Dendritic cell treated with granulocyte-macrophage colony-stimulating factor and Interleukin-4, amounts not matched to agents 40 ng/mL and 50 ng/mL, for 4 days (primary cell): ENCODE measurements around the gene RXRA.

Experiments used
- H3K27ac Mint-ChIP-seq: one replicate; pipeline ENCODE4 v1.8.0; 2022; ENCODE audit warnings: mild to moderate bottlenecking, mixed read lengths
- H3K27me3 Mint-ChIP-seq: one replicate; pipeline ENCODE4 v1.8.0; 2022; ENCODE audit warnings: mild to moderate bottlenecking, mixed read lengths
- H3K36me3 Mint-ChIP-seq: one replicate; pipeline ENCODE4 v1.8.0; 2022; ENCODE audit warnings: low read depth, mixed read lengths
- H3K4me1 Mint-ChIP-seq: one replicate; pipeline ENCODE4 v1.8.0; 2022; ENCODE audit warnings: low read depth, mixed read lengths
- H3K4me3 Mint-ChIP-seq: one replicate; pipeline ENCODE4 v1.8.0; 2022; ENCODE audit warnings: mild to moderate bottlenecking, moderate library complexity, mixed read lengths
- H3K9me3 Mint-ChIP-seq: one replicate; pipeline ENCODE4 v1.8.0; 2022; ENCODE audit warnings: mixed read lengths
- intact Hi-C: fragments of 100-400 bp; cut with micrococcal nuclease; formaldehyde crosslinking; loops from one replicate; pipeline ENCODE4 v1.15.0; 2022

Gene RXRA

DNA sequence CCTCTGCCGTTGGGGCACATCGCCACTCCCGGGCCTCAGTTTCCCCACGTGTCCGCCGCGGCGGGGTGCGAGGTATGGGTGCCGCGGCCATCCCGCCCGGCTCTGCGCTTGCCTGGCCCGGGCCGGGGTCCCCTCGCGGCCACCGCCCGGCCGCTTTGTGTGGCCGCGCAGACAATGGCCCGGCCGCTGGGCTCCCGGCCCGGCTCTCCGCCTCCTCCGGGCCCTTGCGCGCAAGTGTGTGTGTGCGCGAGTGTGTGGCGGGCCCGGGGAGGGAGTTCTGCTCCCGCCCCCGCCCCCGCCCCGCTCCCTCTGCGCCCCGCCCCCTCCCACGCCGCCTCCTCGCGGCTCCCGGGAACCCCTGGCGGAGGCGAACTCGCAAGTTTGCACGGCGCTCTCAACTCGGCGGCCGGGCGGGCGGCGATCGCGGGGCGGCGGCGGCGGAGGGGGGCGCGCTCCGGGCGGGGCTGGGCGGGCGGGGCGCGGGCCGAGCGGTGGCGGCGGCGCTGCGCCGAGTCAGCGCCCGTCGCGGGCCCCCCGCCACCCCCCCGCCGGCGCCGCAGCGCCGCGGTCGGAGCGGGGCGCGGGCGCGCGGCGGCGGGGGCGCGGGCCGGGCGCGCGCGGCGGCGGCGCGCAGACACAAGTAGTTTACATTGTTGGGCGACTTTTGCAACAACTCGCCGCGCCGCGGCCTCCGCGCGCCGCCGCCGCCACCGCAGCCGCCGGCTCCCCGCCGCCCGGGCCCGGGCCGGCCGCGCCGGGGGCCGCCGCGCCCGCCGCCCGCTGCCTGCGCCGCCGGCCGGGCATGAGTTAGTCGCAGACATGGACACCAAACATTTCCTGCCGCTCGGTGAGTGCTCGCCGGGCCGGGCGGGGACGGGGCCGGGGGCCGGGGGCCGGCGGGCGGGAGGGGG, at the start of gene RXRA:
TSS of gene RXRA (plus strand) at position 643 of the 911 bp plus-strand sequence. CDS start at position 820, 177 bp downstream.
- Mint-ChIP-seq H3K4me3 (peak within 1 kb of the TSS; percentile 89), H3K27ac (peak within 1 kb of the TSS; percentile 77), H3K4me1 (peaks cover 17% of the 10 kb centered on the region), H3K9me3 (no peaks in the 10 kb centered on the region), H3K36me3 (peaks cover 30% of the 10 kb centered on the region), H3K27me3 (peaks cover 21% of the 10 kb centered on the region)
- intact Hi-C loops, result loop anchor here (2.0 to 5.0 kb wide), 3 partner anchors 15 to 159 kb away; no protein-coding TSS in a partner anchor

DNA sequence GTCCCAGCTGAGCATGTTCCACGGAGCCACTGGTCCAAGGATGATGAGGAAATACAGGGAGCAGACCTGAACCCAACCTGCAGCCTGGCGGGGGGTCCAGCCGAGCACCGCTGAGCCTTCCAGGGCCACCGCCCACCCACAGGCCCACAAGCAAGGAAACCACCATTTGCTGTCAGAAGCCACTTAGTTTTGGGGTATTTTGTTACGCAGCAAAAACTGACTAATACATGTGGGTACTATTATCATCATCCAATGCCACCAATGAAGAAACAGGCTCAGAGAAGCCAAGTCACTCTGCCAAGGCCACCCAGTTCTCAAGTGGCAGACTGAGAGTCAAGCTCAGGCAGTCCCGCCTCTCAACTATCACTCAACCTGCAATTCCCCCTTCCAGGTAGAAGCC, 48.0 kb upstream of the RXRA start:
- Mint-ChIP-seq H3K27me3 (peaks cover 36% of the 10 kb centered on the region), H3K4me3 (no peak overlapping the region)

GRCh38 chr9:134278974-134279640, 47.1 kb upstream of the RXRA start:
- no peaks in the 10 kb centered on the region for H3K36me3 Mint-ChIP-seq
- intact Hi-C loops, result no loop called here
- no peaks in the 10 kb centered on the region for H3K9me3 Mint-ChIP-seq
- H3K27ac Mint-ChIP-seq, result no peak overlapping the region
- H3K4me3 Mint-ChIP-seq, result no peak overlapping the region
- H3K27me3 Mint-ChIP-seq, result peaks cover 39% of the 10 kb centered on the region
- H3K4me1 Mint-ChIP-seq, result peaks cover 17% of the 10 kb centered on the region

More for the DNA sequence above, 48.0 kb upstream of the RXRA start:
- intact Hi-C loops, result no loop called here
- Mint-ChIP-seq H3K4me1 (peaks cover 17% of the 10 kb centered on the region), H3K27ac (no peak overlapping the region), H3K9me3 (no peaks in the 10 kb centered on the region), H3K36me3 (no peaks in the 10 kb centered on the region)

- intact Hi-C loops, result no loop called here
- Mint-ChIP-seq H3K9me3 (no peaks in the 10 kb centered on the region), H3K27ac (no peak overlapping the region), H3K4me1 (peaks cover 18% of the 10 kb centered on the region), H3K4me3 (no peak overlapping the region), H3K36me3 (no peaks in the 10 kb centered on the region), H3K27me3 (peaks cover 53% of the 10 kb centered on the region)
These were observed 44.1 kb upstream of the RXRA start for GRCh38 chr9:134282138-134282650.

GRCh38 chr9:134283111-134283515, 43.1 kb upstream of the RXRA start:
- H3K27me3 Mint-ChIP-seq, result peaks cover 61% of the 10 kb centered on the region
- H3K4me1 Mint-ChIP-seq, result peaks cover 11% of the 10 kb centered on the region
- no peaks in the 10 kb centered on the region for H3K9me3 Mint-ChIP-seq
- no peak overlapping the region for H3K27ac Mint-ChIP-seq
- H3K36me3 Mint-ChIP-seq, result no peaks in the 10 kb centered on the region
- H3K4me3 Mint-ChIP-seq, result no peak overlapping the region
- intact Hi-C loops, result no loop called here

- no peak overlapping the region for H3K4me3 Mint-ChIP-seq
- peaks cover 67% of the 10 kb centered on the region for H3K27me3 Mint-ChIP-seq
- H3K27ac Mint-ChIP-seq, result no peak overlapping the region
- intact Hi-C loops, result no loop called here
- H3K36me3 Mint-ChIP-seq, result no peaks in the 10 kb centered on the region
- no peaks in the 10 kb centered on the region for H3K9me3 Mint-ChIP-seq
- H3K4me1 Mint-ChIP-seq, result peaks cover 11% of the 10 kb centered on the region
These were observed 42.5 kb upstream of the RXRA start for GRCh38 chr9:134283692-134284265.

- Mint-ChIP-seq H3K4me3 (no peak overlapping the region), H3K36me3 (no peaks in the 10 kb centered on the region), H3K27ac (no peak overlapping the region), H3K27me3 (peaks cover 71% of the 10 kb centered on the region), H3K9me3 (no peaks in the 10 kb centered on the region), H3K4me1 (peaks cover 11% of the 10 kb centered on the region)
- intact Hi-C loops, result no loop called here
These were observed 42.0 kb upstream of the RXRA start for GRCh38 chr9:134284273-134284672.

GRCh38 chr9:134284741-134285140, 41.5 kb upstream of the RXRA start:
- Mint-ChIP-seq H3K4me3 (no peak overlapping the region), H3K4me1 (peaks cover 11% of the 10 kb centered on the region), H3K9me3 (no peaks in the 10 kb centered on the region), H3K36me3 (no peaks in the 10 kb centered on the region), H3K27me3 (peaks cover 75% of the 10 kb centered on the region), H3K27ac (no peak overlapping the region)
- intact Hi-C loops, result no loop called here

DNA sequence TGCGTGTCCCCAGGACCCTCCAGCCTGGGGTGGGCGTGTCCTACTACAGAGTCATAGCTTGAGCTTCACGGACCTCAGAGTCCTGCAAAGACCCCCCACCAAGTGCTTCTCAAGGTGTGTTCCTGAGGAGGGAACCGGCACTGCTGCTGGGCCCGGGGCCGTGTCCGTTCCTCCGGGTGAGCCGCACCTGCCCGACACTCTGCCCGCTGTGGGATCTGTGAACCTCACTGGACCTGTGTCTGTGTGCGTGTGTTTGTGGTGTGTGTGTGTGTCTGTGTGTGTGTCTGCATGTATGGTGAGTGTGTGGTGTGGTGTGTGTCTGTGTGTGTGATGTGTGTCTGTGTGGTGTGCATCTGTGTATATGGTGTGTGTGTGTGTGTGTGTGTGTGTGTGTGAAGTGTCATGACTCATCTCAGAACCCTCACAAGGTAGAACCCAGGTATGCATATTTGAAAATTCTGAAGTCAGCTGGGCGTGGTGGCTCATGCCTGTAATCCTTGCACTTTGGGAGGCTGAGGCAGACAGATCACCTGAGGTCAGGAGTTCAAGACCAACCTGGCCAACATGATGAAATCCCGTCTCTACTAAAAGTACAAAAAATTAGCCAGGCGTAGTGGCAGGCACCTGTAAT, 40.9 kb upstream of the RXRA start:
- Mint-ChIP-seq H3K36me3 (no peaks in the 10 kb centered on the region), H3K27ac (no peak overlapping the region), H3K4me3 (no peak overlapping the region), H3K4me1 (peaks cover 11% of the 10 kb centered on the region), H3K9me3 (no peaks in the 10 kb centered on the region), H3K27me3 (peaks cover 78% of the 10 kb centered on the region)
- intact Hi-C loops, result no loop called here

DNA sequence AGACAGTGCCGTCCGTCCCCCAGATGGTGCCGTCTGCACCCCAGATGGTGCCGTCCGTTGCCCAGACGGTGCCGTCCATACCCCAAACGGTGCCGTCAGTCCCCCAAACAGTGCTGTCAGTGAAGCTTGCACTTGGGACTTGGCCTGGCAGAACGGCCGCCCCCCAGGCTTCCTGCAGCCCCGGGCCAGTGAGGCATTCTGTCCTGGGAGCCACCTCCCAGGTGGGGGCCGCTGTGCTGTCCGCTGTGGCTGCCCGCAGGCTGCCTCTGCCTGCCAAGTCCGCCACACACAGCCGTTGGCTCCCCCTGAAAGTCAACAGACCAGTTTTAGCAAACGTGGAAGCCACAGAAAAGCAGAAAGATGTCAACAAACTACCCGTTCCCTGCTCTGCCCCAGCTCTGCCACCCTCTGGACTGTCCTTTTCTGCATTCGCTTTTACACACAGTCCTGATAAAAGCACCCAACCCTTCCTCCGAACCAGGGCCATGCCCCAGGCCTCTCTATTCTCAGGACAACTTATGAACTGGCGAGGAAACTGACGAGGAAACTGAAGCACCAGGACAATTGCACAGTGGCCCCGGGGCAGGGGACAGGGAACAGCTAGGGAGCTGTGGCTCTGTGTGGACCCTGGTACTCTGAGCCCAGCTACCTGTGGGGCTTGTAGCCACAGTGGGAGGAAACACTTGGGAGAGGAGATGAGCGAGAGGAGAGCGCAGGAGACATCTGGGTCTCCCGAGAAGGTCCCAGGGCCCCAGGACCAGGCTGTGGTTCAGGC, 39.6 kb upstream of the RXRA start:
- H3K27me3 Mint-ChIP-seq, result peaks cover 72% of the 10 kb centered on the region
- intact Hi-C loops, result no loop called here
- H3K9me3 Mint-ChIP-seq, result no peaks in the 10 kb centered on the region
- H3K36me3 Mint-ChIP-seq, result no peaks in the 10 kb centered on the region
- peaks cover 11% of the 10 kb centered on the region for H3K4me1 Mint-ChIP-seq
- H3K4me3 Mint-ChIP-seq, result no peak overlapping the region
- H3K27ac Mint-ChIP-seq, result no peak overlapping the region

GRCh38 chr9:134287591-134288491, 38.4 kb upstream of the RXRA start:
- Mint-ChIP-seq H3K4me1 (peaks cover 11% of the 10 kb centered on the region), H3K27me3 (peaks cover 70% of the 10 kb centered on the region), H3K36me3 (no peaks in the 10 kb centered on the region), H3K27ac (no peak overlapping the region), H3K4me3 (no peak overlapping the region), H3K9me3 (no peaks in the 10 kb centered on the region)
- intact Hi-C loops, result no loop called here

DNA sequence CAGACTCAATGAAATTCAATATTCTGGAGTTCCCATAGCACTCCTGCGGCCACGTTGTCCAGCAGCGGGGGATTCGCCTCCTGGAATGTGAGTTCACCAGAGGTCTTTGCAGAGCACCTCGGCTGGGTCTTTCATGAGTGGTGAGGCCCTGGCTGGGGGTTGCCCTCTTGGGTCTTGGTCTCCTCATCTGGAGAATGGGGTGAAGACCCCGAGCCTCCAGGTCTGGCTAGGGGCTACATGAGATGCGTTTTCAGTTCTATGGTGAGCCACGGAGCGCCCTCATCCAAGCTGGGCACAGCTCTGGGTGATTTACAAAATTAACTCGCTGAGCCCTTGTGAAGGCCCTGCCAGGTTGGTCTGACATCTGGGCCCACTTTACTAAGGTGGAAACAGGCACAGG, 37.5 kb upstream of the RXRA start:
- Mint-ChIP-seq H3K4me3 (no peak overlapping the region), H3K27ac (no peak overlapping the region), H3K4me1 (peaks cover 20% of the 10 kb centered on the region), H3K36me3 (no peaks in the 10 kb centered on the region), H3K9me3 (no peaks in the 10 kb centered on the region), H3K27me3 (peaks cover 72% of the 10 kb centered on the region)
- intact Hi-C loops, result no loop called here
